Smooth muscle cell of the brain vasculature (primary cell): Measurements from ENCODE around the gene PSMF1.
"Not testable (repeated sequence)": the region's sequence is repeated elsewhere in the genome, so short reads cannot be mapped to it uniquely, and the experiment has no call there.

Experiments used
- DNase-seq: peaks from one replicate; pipeline ENCODE4 v3.0.0-alpha.2; 2012; ENCODE audit warnings: low read depth, low spot score

Gene PSMF1

DNA sequence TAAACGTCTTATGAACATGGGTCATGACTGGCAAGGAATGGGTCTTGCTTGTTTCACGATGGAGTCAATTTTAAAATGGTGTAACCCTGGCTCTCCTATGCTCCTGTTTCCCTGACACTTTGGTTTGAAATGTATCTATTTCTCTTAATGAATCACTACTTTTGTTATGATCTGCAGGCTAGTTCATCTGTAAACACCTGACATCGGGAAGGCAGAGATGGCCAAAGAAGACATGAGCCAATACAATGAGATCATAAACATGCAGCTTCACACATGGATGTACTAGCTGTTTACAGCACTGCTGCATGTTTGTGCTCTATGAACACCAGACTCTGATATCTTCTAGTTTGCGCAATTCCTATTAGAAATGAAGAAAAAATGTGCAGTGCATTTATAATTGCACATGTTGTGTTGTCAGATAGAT is 96.4 kb downstream of the PSMF1 start:
- DNase-seq = no peak

DNA sequence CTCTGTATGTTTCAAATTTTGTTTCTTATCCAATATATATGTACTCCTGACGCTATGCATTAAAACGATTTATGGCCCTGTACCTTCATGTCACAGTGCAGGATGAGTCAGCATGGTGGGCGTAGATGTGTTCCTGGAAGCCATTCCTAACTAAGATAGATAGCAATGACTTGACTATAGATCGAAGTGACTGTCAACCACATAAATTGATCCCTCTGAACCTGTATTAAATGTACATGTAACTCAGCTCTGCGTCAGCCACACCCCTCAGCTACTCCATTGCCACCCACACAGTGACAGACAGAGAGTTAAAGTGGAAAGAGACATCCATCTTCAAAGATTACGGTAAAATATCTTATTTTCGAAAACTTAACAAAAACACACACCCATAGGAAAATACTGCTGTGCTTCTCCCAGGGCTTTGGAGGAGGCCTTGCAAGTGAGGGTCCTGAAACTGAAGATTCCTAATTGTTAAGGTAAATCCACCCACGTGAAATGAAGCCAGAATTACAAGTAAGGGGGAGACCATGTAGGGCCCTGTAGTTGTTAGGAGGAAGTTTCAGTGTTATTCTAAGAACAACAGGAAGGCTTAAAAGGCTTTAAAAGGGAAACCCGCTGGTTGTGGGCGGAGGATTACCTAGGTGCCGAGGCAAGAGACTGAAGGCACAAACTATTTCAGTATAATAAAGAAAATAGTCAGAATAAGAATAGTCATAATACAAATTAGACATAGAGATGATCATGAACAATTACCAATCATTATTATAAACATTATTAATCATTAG is 97.2 kb downstream of the PSMF1 start:
- DNase-seq = no peak

DNA sequence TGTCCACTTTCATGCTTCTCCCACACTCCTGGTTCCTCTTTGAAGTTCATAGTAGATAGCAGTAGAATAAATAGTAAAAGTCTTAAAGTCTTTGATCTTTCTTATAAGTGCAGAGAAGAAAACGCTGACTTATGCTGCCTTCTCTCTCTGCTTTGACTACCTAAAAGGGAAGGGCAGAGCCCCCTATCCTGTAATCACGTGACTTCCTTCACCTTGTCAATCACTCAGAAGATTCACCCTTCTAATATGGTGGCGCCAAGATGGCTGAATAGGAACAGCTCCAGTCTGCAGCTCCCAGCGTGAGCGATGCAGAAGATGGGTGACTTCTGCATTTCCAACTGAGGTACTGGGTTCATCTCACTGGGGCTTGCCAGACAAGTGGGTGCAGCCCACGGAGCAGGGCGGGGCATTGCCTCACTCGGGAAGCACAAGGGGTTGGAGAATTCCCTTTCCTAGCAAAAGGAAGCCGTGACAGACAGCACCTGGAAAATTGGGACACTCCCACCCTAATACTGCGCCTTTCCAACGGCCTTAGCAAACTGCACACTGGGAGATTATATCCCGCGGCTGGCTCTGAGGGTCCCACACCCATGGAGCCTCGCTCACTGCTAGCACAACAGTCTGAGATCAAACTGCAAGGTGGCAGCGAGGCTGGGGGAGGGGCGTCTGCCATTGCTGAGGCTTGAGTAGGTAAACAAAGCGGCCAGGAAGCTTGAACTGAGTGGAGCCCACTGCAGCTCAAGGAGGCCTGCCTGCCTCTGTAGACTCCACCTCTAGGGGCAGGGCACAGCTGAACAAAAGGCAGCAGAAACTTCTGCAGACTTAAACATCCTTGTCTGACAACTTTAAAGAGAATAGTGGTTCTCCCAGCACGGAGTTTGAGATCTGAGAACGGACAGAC is 98.4 kb downstream of the PSMF1 start:
- DNase-seq = not testable (repeated sequence)
